Ascending aorta (tissue), 2 donors: Measurements from ENCODE around the gene TJP1. TPM values are rescaled to one million over a fixed set of nuclear protein-coding genes. Genes with fewer than 3 reads are reported as not detected.

Experiments used
- DNase-seq, 2 donors: peaks; one replicate each; pipeline ENCODE4 v3.0.0-alpha.2; 2019; ENCODE audit warnings: low spot score in 2 of 2
- H3K27ac ChIP-seq, 2 donors: fragments of 200-600 bp; sonication (generic); one replicate each; pipeline ENCODE4 v1.5.1; 2016 to 2017; ENCODE audit warnings: mild to moderate bottlenecking in 1 of 2
- H3K27me3 ChIP-seq: fragments of 200-600 bp; sonication (generic); one replicate; pipeline ENCODE4 v1.5.1; 2017
- H3K36me3 ChIP-seq, 2 donors: fragments of 200-600 bp; sonication (generic); one replicate each; pipeline ENCODE4 v1.5.1; 2016
- H3K4me1 ChIP-seq, 2 donors: fragments of 200-600 bp; sonication (generic); one replicate each; pipeline ENCODE4 v1.5.1; 2016 to 2017; ENCODE audit warnings: mild to moderate bottlenecking in 1 of 2
- H3K4me3 ChIP-seq, 2 donors: fragments of 200-600 bp; sonication (generic); one replicate each; pipeline ENCODE4 v1.5.1; 2016 to 2017; ENCODE audit warnings: mild to moderate bottlenecking in 1 of 2
- H3K9me3 ChIP-seq, 2 donors: fragments of 200-600 bp; sonication (generic); one replicate each; pipeline ENCODE4 v1.5.1; 2016
- intact Hi-C: fragments of 100-400 bp; cut with DNase I; formaldehyde crosslinking; loops from one replicate; pipeline ENCODE4 v1.15.1; 2023
- total RNA-seq: library from RNA; depleted of rRNA; stranded (reverse); fragments of >200 nt; gene quantifications from one replicate; pipeline ENCODE4 v1.1.0, GENCODE V29; 2016
- TF ChIP-seq, protein P1 (sequence below), 3 experiments: fragments of 200-600 bp in 2 of 3; fragments of 450-650 bp in 1 of 3; sonication (generic) in 2 of 3; IDR thresholded peaks; one replicate each; pipeline ENCODE4 v1.5.1; 2016 to 2019; ENCODE audit warnings: antibody characterized with exemption in 3 of 3, mild to moderate bottlenecking in 1 of 3, moderate library complexity in 1 of 3

TJP1 gene
- total RNA-seq, 1 donor from 2014 or later: 90.0 TPM

DNA sequence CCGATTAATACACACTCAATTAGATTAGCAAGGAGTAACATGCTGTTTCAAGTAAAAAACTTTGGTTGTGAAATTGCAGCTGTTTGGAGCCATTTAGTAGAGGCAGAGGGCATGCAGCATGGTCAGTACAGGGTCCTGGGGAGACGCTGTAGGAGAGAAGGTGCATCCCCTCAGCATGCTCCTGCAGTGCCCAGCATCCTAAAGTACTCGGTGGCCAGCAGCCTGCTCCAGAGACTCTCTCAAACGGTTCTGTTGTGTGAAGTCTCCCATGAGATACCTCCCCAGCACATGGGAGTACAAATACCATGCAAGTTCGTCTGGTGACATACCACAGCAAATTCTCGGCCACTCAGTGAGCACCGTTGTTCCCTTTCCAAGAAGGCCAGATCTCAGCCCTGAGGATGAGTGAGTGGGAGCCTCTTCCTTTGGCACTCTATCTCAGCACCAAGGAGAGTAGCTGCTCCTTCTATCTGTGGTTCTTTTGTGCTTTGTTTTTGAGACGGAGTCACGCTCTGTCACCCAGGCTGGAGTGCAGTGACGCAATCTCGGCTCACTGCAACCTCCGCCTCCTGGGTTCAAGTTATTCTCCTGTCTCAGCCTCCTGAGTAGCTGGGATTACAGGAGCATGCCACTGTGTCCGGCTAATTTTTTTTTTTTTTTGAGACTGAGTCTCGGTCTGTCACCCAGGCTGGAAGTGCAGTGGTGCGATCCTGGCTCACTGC is 72.7 kb downstream of the TJP1 start:
- TF ChIP-seq, protein P1, sequence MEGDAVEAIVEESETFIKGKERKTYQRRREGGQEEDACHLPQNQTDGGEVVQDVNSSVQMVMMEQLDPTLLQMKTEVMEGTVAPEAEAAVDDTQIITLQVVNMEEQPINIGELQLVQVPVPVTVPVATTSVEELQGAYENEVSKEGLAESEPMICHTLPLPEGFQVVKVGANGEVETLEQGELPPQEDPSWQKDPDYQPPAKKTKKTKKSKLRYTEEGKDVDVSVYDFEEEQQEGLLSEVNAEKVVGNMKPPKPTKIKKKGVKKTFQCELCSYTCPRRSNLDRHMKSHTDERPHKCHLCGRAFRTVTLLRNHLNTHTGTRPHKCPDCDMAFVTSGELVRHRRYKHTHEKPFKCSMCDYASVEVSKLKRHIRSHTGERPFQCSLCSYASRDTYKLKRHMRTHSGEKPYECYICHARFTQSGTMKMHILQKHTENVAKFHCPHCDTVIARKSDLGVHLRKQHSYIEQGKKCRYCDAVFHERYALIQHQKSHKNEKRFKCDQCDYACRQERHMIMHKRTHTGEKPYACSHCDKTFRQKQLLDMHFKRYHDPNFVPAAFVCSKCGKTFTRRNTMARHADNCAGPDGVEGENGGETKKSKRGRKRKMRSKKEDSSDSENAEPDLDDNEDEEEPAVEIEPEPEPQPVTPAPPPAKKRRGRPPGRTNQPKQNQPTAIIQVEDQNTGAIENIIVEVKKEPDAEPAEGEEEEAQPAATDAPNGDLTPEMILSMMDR (IDR thresholded peaks at IDR 0.05): no peak
- intact Hi-C loops: loop anchor here (2.0 to 5.0 kb wide), 4 partner anchors 73 to 293 kb away; partner anchors contain the start of gene TJP1
- H3K4me1 ChIP-seq: no peaks in the 10 kb centered on the region
- H3K36me3 ChIP-seq: peaks cover 0 to 6% of the 10 kb centered on the region in 2 donors
- no peaks in the 10 kb centered on the region for H3K9me3 ChIP-seq
- H3K4me3 ChIP-seq: no peak overlapping the region
- H3K27me3 ChIP-seq: no peaks in the 10 kb centered on the region
- no peak overlapping the region for H3K27ac ChIP-seq
- DNase-seq: no peak

DNA sequence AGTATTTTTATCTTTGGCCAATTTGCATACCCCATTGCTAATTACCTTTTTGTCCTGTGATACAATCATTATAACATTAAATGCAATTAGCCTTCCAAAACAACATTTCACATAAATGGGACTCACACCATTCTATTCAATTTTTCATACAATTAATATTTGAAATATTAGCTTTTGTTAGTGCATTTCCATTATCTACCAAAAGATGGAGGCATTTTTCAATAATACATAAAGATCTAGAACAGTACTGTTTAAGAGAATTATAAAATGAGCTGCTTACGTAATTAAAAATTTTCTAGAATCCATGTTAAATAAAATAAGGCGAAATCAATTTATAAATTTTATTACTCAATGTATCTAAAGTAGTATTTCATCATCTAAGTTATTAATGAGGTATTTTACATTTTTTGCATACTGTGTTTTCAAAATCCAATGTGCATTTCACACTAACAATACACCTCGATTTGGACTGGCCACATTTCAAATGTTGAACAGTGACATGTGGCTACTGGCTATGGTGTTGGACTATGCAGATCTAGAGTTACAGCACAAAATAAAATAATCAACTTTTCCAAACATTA is 74.3 kb downstream of the TJP1 start:
- TF ChIP-seq, protein P1 (IDR thresholded peaks at IDR 0.05): peak; percentile 13 to 53 (median 43)
- Histone ChIP-seq H3K9me3 (no peaks in the 10 kb centered on the region), H3K27ac (no peak overlapping the region), H3K27me3 (no peaks in the 10 kb centered on the region), H3K4me3 (no peak overlapping the region), H3K4me1 (no peaks in the 10 kb centered on the region), H3K36me3 (peaks cover 0 to 6% of the 10 kb centered on the region in 2 donors)
- intact Hi-C loops: loop anchor here (2.0 to 5.0 kb wide), 2 partner anchors 177 to 294 kb away; no protein-coding TSS in a partner anchor
- no peak for DNase-seq

DNA sequence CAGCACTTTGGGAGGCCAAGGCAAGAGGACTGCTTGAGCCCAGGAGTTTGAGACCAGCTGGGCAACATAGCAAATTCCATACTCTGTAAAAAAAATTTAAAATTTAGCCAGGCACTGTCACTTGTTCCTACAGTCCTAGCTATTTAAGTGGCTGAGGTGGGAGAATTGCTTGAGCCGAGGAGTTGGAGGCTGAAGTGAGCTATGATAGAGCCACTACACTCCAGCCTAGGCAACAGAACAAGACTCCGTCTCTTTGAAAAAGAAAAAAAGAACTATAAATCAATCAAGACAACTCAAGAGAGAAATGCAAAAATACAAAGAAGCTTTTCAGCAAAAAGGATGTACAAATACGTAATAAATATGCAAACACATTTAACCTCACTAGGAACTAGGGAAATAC is 78.8 kb downstream of the TJP1 start:
- peaks cover 26 to 37% of the 10 kb centered on the region in 2 donors for H3K36me3 ChIP-seq
- no peak overlapping the region for H3K27ac ChIP-seq
- no peaks in the 10 kb centered on the region for H3K9me3 ChIP-seq
- intact Hi-C loops: no loop called here
- TF ChIP-seq, protein P1 (IDR thresholded peaks at IDR 0.05): no peak
- H3K4me1 ChIP-seq: no peaks in the 10 kb centered on the region
- no peak overlapping the region for H3K4me3 ChIP-seq
- DNase-seq: no peak
- H3K27me3 ChIP-seq: no peaks in the 10 kb centered on the region

DNA sequence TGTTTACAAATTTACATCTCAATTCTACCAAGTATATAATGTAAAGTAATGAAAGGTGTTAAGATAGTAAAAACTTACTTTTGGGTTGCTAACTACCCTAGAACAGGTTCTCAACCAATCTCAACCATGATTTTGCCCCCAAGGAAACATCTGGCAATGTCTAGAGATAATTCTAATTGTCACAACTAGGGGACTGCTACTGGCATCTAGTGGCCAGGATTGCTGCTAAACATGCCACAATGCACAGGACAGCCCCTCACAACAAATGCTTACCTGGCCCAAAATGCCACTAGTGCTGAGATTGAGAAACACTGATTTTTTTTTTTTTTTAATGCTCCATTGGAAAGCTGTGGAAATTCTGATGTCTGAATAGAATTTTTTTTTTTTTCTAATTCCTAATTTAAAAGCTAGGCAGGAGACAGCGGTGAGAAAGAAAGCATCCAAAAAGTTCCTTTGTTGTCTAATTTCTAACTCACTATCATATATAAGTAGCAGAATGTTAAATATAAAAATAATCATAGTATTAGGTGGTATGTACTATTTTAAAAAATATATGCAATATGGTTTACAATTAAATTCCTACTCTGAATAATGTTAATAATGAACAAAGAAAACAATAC is 81.5 kb downstream of the TJP1 start:
- Histone ChIP-seq H3K27ac (no peak overlapping the region), H3K9me3 (no peaks in the 10 kb centered on the region), H3K4me1 (peaks cover 0 to 4% of the 10 kb centered on the region in 2 donors), H3K27me3 (no peaks in the 10 kb centered on the region), H3K4me3 (no peak overlapping the region), H3K36me3 (peaks cover 26 to 48% of the 10 kb centered on the region in 2 donors)
- TF ChIP-seq, protein P1 (IDR thresholded peaks at IDR 0.05): no peak
- intact Hi-C loops: no loop called here
- no peak for DNase-seq

DNA sequence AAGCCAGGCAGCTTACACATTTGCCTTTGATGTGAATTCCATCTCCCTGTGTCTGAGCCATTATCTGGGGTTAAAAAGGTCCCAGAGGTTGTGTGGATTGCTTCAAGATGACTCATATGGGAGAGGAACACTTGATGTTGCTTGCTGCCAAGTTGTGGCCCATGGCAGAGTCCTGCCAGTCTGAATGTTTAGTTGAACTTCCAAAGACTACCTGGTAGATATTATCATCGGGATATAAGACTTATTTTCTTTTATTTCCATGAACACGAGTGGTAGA is 85.6 kb downstream of the TJP1 start:
- Histone ChIP-seq H3K4me3 (no peak overlapping the region), H3K27ac (peak overlapping the region in 1 of 2 donors; percentile 27), H3K9me3 (no peaks in the 10 kb centered on the region), H3K27me3 (no peaks in the 10 kb centered on the region), H3K4me1 (peaks cover 0 to 4% of the 10 kb centered on the region in 2 donors), H3K36me3 (peaks cover 41 to 76% of the 10 kb centered on the region in 2 donors)
- intact Hi-C loops: no loop called here
- TF ChIP-seq, protein P1 (IDR thresholded peaks at IDR 0.05): no peak
- no peak for DNase-seq
